Ishikawa (cell line): ENCODE results near the gene FAM221A.

Source experiments
- CEBPB ChIP-seq: IDR thresholded peaks from 2 replicates; pipeline ENCODE4 v1.6.1; 2012
- CREB1 ChIP-seq: IDR thresholded peaks from 2 replicates; pipeline ENCODE4 v1.6.1; 2012; ENCODE audit warnings: low read depth
- NFIC ChIP-seq: IDR thresholded peaks from 2 replicates; pipeline ENCODE4 v1.6.1; 2012
- TAF1 ChIP-seq: IDR thresholded peaks from 2 replicates; pipeline ENCODE4 v1.6.1; 2012; ENCODE audit warnings: low read depth, mild to moderate bottlenecking

DNA sequence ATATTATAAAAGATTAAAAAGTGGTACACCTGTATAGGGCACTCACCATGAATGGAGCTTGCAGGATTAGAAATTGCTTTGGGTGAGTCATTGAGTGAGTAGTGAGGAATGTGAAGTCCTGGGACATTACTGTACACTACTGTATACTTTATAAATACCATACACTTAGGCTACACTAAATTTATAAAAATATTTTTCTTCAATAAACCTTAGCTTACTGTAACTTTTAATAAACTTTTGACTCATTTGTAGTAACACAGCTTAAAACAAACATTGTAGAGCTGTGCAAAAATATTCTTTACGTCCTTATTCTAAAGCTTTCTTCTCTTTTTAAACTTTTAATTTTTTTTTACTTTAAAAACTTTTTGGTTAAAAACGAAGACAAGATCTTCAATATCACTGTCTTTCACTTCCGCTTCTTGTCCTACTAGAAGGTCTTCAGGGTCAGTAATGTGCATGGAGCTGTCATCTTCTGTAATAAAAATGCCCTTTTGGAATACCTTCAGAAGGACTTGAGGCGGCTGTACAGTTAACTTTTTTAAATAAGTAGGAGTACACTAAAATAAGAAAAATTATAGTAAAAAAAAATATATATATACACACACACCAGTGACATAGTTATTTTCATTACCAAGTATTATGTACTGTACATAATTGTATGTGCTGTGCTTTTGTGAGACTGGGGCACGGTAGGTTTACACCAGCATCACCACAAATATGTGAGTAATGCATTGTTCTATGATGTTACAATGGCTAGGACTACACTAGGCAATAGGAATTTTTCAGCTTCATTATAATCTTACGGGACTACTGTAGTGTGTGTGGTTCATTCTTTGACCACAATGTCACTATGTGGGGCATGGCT lies 33.5 kb downstream of the FAM221A start:
- no peak for TF ChIP-seq CREB1
- no peak for TF ChIP-seq CEBPB
- no peak for TF ChIP-seq NFIC
- no peak for TF ChIP-seq TAF1
